DOHH2 (cell line): Measurements from ENCODE around the gene CPD.

Experiments used
- H3F3A ChIP-seq: fragments of 200-600 bp; sonication (generic), shearing (Covaris generic); 2 replicates; pipeline ENCODE4 v1.6.0; 2016; ENCODE audit warnings: antibody characterized with exemption, mild to moderate bottlenecking; ENCODE audit not compliant: control insufficient read depth, insufficient read depth
- H3K27ac ChIP-seq: fragments of 200-600 bp; sonication (generic); 2 replicates; pipeline ENCODE4 v1.5.1; 2014; ENCODE audit warnings: low read depth, mild to moderate bottlenecking, low read length, moderate library complexity
- H3K27me3 ChIP-seq: fragments of 200-600 bp; sonication (generic); 2 replicates; pipeline ENCODE4 v1.6.1; 2014; ENCODE audit warnings: mild to moderate bottlenecking, low read length, mixed read lengths; ENCODE audit not compliant: control insufficient read depth
- H3K36me3 ChIP-seq: fragments of 200-600 bp; sonication (generic); 2 replicates; pipeline ENCODE4 v1.6.1; 2014; ENCODE audit warnings: mild to moderate bottlenecking, low read length, moderate library complexity, mixed read lengths; ENCODE audit not compliant: control insufficient read depth
- H3K4me1 ChIP-seq: fragments of 200-600 bp; sonication (generic); 2 replicates; pipeline ENCODE4 v1.6.1; 2014; ENCODE audit warnings: mild to moderate bottlenecking, low read length, mixed read lengths; ENCODE audit not compliant: control insufficient read depth
- H3K4me2 ChIP-seq: fragments of 200-600 bp; sonication (generic); 2 replicates; pipeline ENCODE4 v1.6.0; 2014; ENCODE audit warnings: mild to moderate bottlenecking, low read length, moderate library complexity
- H3K4me3 ChIP-seq: fragments of 200-600 bp; sonication (generic); 2 replicates; pipeline ENCODE4 v1.5.1; 2014; ENCODE audit warnings: mild to moderate bottlenecking, low read length, mixed read lengths
- H3K79me2 ChIP-seq: fragments of 200-600 bp; sonication (generic); 2 replicates; pipeline ENCODE4 v1.6.1; 2014; ENCODE audit warnings: mild to moderate bottlenecking, low read length, mixed read lengths; ENCODE audit not compliant: control insufficient read depth
- H3K9me2 ChIP-seq: fragments of 200-600 bp; sonication (generic); replicated peaks from 2 replicates; pipeline ENCODE4 v1.6.1; 2014; ENCODE audit warnings: mild to moderate bottlenecking, low read length, mixed read lengths; ENCODE audit not compliant: control insufficient read depth
- H3K9me3 ChIP-seq: fragments of 200-600 bp; sonication (generic); 2 replicates; pipeline ENCODE4 v1.6.1; 2014; ENCODE audit warnings: antibody characterized with exemption, low read length, mixed read lengths; ENCODE audit not compliant: control insufficient read depth, insufficient read depth
- H4K20me1 ChIP-seq: fragments of 200-600 bp; sonication (generic); 2 replicates; pipeline ENCODE4 v1.6.0; 2014; ENCODE audit warnings: low read depth, mild to moderate bottlenecking, antibody characterized with exemption, low read length, moderate library complexity; ENCODE audit not compliant: control insufficient read depth, insufficient read depth
- EZH2phosphoT487 ChIP-seq: fragments of 200-600 bp; sonication (generic); IDR thresholded peaks from 2 replicates; pipeline ENCODE4 v1.6.1; 2017; ENCODE audit warnings: borderline replicate concordance, mild to moderate bottlenecking, antibody characterized with exemption, low read length, moderate library complexity, mixed read lengths
- TF ChIP-seq, protein P1 (sequence below): fragments of 200-600 bp; sonication (generic); IDR thresholded peaks from one replicate; pipeline ENCODE4 v1.5.1; 2014; ENCODE audit warnings: antibody characterized with exemption, mild to moderate bottlenecking, low read depth, low read length; ENCODE audit not compliant: poor library complexity, severe bottlenecking

Gene CPD

DNA sequence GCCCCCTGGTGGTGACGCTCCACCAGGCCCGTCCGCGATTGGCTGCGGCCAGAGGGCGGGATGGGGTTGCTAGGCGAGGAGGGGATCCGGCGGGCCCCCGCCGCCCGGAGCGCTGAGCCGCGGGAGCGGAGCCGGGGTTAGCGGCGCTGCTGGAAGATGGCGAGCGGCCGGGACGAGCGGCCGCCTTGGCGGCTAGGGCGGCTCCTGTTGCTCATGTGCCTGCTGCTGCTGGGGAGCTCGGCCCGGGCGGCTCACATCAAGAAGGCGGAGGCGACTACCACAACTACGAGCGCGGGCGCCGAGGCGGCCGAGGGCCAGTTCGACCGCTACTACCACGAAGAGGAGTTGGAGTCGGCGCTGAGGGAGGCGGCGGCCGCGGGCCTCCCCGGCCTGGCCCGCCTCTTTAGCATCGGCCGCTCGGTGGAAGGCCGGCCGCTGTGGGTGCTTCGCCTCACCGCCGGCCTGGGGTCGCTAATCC is at the start of gene CPD:
CPD (plus strand) TSS at position 103 of the 478 bp plus-strand sequence; CDS start at position 157, 54 bp downstream.
- Histone ChIP-seq H3K27ac (no peak within 1 kb of the TSS), H3K9me3 (no peaks in the 10 kb centered on the region), H3K4me3 (peak within 1 kb of the TSS; percentile 83), H3F3A (no peaks in the 10 kb centered on the region), H3K36me3 (0 out of 2 replicates have a peak, but pooled peaks cover 4% of the 10 kb centered on the region), H3K9me2 (no peaks in the 10 kb centered on the region), H4K20me1 (no peaks in the 10 kb centered on the region), H3K4me2 (peak within 1 kb of the TSS; percentile 94), H3K27me3 (peaks cover 6% of the 10 kb centered on the region; the same call in 1 of the 2 replicates), H3K4me1 (peaks cover 29% of the 10 kb centered on the region), H3K79me2 (peaks cover 39% of the 10 kb centered on the region)
- TF ChIP-seq, protein P1, sequence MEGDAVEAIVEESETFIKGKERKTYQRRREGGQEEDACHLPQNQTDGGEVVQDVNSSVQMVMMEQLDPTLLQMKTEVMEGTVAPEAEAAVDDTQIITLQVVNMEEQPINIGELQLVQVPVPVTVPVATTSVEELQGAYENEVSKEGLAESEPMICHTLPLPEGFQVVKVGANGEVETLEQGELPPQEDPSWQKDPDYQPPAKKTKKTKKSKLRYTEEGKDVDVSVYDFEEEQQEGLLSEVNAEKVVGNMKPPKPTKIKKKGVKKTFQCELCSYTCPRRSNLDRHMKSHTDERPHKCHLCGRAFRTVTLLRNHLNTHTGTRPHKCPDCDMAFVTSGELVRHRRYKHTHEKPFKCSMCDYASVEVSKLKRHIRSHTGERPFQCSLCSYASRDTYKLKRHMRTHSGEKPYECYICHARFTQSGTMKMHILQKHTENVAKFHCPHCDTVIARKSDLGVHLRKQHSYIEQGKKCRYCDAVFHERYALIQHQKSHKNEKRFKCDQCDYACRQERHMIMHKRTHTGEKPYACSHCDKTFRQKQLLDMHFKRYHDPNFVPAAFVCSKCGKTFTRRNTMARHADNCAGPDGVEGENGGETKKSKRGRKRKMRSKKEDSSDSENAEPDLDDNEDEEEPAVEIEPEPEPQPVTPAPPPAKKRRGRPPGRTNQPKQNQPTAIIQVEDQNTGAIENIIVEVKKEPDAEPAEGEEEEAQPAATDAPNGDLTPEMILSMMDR = no peak
- TF ChIP-seq EZH2phosphoT487 = no peak

DNA sequence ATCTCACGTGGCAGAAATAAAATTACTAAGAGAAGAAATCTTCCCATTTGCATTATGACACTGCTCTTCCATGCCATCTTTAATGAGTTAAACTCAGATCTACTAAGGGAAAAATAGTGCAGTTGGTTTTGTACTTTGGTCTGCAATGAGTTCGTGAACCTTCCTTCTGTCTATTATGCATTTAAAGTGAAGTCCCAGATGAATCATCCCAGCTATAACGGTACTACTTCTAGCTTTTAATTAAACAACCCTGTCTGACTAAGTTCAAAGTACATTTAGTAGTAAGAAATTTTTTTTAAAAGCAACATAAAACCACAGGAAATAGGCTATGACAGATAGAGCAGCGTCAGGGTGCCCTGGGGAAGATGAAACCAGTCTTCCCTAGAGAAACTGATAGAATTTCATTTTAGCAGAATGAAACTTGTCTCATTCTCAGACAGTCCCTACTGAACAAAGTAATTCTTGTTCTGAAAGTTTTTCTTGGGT is 46.6 kb upstream of the CPD start:
- Histone ChIP-seq H3K27ac (no peak overlapping the region), H3K79me2 (no peaks in the 10 kb centered on the region), H3K4me1 (peaks cover 12% of the 10 kb centered on the region), H3K4me3 (no peak overlapping the region), H3K9me2 (no peaks in the 10 kb centered on the region), H3K9me3 (no peaks in the 10 kb centered on the region), H4K20me1 (no peaks in the 10 kb centered on the region), H3K36me3 (no peaks in the 10 kb centered on the region), H3K27me3 (peaks cover 5% of the 10 kb centered on the region), H3F3A (no peaks in the 10 kb centered on the region), H3K4me2 (no peak overlapping the region)
- no peak for TF ChIP-seq EZH2phosphoT487
- TF ChIP-seq, protein P1 = no peak

DNA sequence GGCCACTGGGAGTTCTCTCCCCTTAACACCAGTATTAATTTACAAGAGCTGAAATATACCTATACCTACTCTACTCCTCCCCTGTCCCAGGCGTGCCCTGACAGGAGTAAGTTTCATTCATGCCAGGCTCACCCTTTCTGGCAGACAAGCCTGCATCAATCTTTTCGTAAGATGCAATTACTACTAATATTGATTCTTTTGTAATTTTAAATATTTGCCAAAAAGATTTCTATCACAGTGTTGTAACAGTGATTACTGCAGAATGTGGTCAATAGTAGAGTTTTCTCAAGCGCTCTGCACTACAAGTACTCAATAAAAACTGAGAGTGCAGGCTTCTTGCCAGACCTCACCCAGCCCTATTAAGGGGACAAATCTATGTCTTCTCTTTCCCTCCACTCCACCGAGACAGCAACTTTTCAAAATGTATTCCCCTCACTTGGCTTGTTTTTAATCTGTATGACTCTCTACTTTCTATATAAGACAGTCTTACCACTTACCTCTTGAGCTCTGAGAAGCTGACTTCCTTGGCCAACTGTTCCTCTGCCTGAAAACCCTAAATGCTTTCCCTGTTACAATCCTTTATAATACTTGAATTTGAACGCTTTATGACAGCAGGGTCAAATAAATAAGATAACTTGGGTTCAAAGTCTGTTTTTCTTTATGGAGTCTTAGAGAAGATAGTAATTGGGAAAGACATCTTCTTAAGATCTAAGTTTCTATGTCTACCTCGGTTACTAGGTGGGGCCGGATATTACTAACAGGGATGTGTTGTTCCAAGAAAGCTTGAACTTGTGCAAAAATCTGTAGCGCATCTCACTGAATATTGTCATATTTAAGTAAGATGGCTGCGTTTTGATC is 45.0 kb upstream of the CPD start, which contains the start of gene TMIGD1:
TMIGD1 (minus strand) TSS at position 555 of the 858 bp plus-strand sequence. CDS start 1,924 bp downstream, outside the sequence.
- no peaks in the 10 kb centered on the region for H3K79me2 ChIP-seq
- no peaks in the 10 kb centered on the region for H4K20me1 ChIP-seq
- H3K27ac ChIP-seq = no peak within 1 kb of the TSS
- no peak for TF ChIP-seq EZH2phosphoT487
- TF ChIP-seq, protein P1 = no peak
- no peaks in the 10 kb centered on the region for H3K9me3 ChIP-seq
- no peak within 1 kb of the TSS for H3K4me3 ChIP-seq
- H3K27me3 ChIP-seq = peaks cover 5% of the 10 kb centered on the region
- no peaks in the 10 kb centered on the region for H3F3A ChIP-seq
- no peaks in the 10 kb centered on the region for H3K36me3 ChIP-seq
- no peak within 1 kb of the TSS for H3K4me2 ChIP-seq
- peaks cover 12% of the 10 kb centered on the region for H3K4me1 ChIP-seq
- no peaks in the 10 kb centered on the region for H3K9me2 ChIP-seq
